Measurements from ENCODE around the gene RBM25. TPM values are rescaled to one million over a fixed set of nuclear protein-coding genes. Genes with fewer than 3 reads are reported as not detected.

Gene RBM25
- total RNA-seq, 4 donors from 2014 or later: 53.1 to 157 (median 96.4) TPM

DNA sequence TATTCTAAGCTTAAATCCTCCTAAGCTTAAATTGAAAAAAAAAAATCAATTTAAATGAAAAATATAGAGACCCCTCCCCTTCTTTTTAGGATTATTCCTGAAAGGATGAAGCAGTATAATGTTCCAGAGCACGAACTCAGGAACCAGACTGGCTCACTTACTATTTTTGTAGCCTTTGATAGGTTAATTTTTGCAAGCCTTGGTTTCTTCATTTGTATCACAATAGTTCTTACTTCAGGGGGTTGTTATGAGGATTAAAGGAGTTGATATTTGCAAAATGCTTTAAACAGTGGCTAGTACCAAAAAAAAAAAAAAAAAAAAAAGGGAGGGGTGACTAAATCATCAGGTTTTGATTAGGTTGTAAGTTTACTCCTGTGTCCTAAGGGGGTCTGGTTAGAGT, 3.1 kb upstream of the RBM25 start:
- DNase-seq: no peak
- no peaks in the 10 kb centered on the region for H3K27me3 ChIP-seq
- in situ Hi-C loops (cut with MboI; ENCODE audit: low pct_ligation_motif_present in 1 of 4, low pct_unique_long_range_greater_than_20kb in 1 of 4, low sequenced_read_pairs in 3 of 4) (no loop called here), intact Hi-C loops (cut with DNase I; ENCODE audit: low total_unique reads) (no loop called here)
- H3K27ac ChIP-seq: no peak overlapping the region
- H3K9me3 ChIP-seq: no peaks in the 10 kb centered on the region
- H3K4me3 ChIP-seq: no peak overlapping the region
- H3K4me1 ChIP-seq: peaks cover 0 to 15% (median 13%) of the 10 kb centered on the region in 4 donors
- no peak for TF ChIP-seq EP300 (IDR thresholded peaks at IDR 0.05; ENCODE audit: low read depth)
- TF ChIP-seq POLR2AphosphoS5 (IDR thresholded peaks at IDR 0.05): no peak
- no peak for TF ChIP-seq POLR2A (IDR thresholded peaks at IDR 0.05)
- TF ChIP-seq, protein P1, sequence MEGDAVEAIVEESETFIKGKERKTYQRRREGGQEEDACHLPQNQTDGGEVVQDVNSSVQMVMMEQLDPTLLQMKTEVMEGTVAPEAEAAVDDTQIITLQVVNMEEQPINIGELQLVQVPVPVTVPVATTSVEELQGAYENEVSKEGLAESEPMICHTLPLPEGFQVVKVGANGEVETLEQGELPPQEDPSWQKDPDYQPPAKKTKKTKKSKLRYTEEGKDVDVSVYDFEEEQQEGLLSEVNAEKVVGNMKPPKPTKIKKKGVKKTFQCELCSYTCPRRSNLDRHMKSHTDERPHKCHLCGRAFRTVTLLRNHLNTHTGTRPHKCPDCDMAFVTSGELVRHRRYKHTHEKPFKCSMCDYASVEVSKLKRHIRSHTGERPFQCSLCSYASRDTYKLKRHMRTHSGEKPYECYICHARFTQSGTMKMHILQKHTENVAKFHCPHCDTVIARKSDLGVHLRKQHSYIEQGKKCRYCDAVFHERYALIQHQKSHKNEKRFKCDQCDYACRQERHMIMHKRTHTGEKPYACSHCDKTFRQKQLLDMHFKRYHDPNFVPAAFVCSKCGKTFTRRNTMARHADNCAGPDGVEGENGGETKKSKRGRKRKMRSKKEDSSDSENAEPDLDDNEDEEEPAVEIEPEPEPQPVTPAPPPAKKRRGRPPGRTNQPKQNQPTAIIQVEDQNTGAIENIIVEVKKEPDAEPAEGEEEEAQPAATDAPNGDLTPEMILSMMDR (IDR thresholded peaks at IDR 0.05): no peak
- WGBS, 2 donors (ENCODE audit: low coverage in 1 of 2): 90 to 92% methylated on average over 1 of the region's 1 CpG
- no peaks in the 10 kb centered on the region for H3K36me3 ChIP-seq

DNA sequence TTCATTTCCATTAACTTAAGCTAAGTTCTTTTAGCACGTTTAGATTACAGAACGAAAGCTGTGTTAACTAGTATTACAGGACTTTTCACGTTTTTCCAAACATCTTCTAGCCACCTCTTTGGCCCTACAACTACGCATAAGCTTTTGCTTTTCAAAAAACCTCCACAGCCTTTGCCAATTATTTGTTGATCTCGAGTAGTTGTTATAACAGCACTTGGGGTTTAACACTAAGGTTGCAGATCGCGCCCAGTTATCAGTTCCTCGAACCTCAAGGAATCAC, 450 bp upstream of the RBM25 start:
- peak overlapping the region; percentile 94 to 96 (median 96) for H3K27ac ChIP-seq
- no peaks in the 10 kb centered on the region for H3K27me3 ChIP-seq
- H3K4me1 ChIP-seq: peaks cover 0 to 40% (median 17%) of the 10 kb centered on the region in 4 donors
- no peaks in the 10 kb centered on the region for H3K36me3 ChIP-seq
- intact Hi-C loops (cut with DNase I; ENCODE audit: low total_unique reads) (no loop called here), in situ Hi-C loops (cut with MboI; ENCODE audit: low pct_ligation_motif_present in 1 of 4, low pct_unique_long_range_greater_than_20kb in 1 of 4, low sequenced_read_pairs in 3 of 4) (no loop called here)
- H3K9me3 ChIP-seq: no peaks in the 10 kb centered on the region
- DNase-seq: no peak
- peak overlapping the region; percentile 19 to 90 (median 71) for H3K4me3 ChIP-seq
- 4 to 7% methylated on average over 8 of the region's 8 CpGs for WGBS, 2 donors (ENCODE audit: low coverage in 1 of 2)
- TF ChIP-seq POLR2AphosphoS5 (IDR thresholded peaks at IDR 0.05): no peak
- no peak for TF ChIP-seq POLR2A (IDR thresholded peaks at IDR 0.05)
- no peak for TF ChIP-seq EP300 (IDR thresholded peaks at IDR 0.05; ENCODE audit: low read depth)
- TF ChIP-seq, protein P1 (IDR thresholded peaks at IDR 0.05): no peak

DNA sequence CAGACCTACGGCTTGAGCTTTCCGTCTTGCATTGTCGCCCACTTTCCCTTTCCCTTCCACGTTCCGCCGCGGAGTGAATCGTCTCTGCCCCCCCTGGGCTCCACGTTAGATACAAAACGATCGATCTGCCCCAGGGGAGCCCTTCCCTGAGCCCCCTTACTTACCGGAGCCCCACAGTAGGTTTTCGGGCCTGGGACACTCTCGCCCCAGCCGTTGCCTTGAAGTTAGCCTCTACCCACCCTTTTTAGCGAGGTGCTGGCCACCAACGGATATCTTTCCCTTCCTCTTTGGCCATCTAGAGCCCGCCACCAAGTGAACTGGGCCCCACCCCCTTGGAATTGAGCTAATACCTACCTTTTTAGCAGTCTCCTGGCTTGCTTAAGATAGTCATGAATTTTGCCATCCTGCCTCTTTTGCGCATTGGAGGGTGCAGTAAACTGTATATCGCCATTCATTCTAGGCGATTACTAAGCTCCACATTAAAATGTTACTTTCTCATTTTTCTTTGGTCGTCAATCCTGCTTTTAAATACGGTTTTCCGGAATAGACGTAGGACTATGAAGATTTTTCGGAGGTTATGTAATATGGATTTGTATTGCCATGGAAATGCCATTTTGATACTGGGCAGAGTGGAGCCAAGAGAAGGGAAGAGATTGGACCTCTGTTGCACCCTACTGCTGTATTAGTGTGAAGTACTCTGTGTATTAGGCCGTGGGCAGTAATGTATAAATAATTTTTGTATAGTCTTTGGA, 764 bp downstream of the RBM25 start:
- no peaks in the 10 kb centered on the region for H3K27me3 ChIP-seq
- in situ Hi-C loops (cut with MboI; ENCODE audit: low pct_ligation_motif_present in 1 of 4, low pct_unique_long_range_greater_than_20kb in 1 of 4, low sequenced_read_pairs in 3 of 4): no loop called here
- whole genome bisulfite sequencing, 2 donors (ENCODE audit: low coverage in 1 of 2): 0% methylated on average over 14 to 27 of the region's 27 CpGs
- H3K4me1 ChIP-seq: peaks cover 0 to 41% (median 19%) of the 10 kb centered on the region in 4 donors
- H3K9me3 ChIP-seq: no peaks in the 10 kb centered on the region
- intact Hi-C loops (cut with DNase I; ENCODE audit: low total_unique reads): no loop called here
- H3K4me3 ChIP-seq: peak overlapping the region; percentile 57 to 90 (median 71)
- no peak for DNase-seq
- peak overlapping the region; percentile 94 to 96 (median 96) for H3K27ac ChIP-seq
- H3K36me3 ChIP-seq: peaks cover 0 to 5% (median 2%) of the 10 kb centered on the region in 4 donors
- TF ChIP-seq POLR2A (IDR thresholded peaks at IDR 0.05) (no peak), EP300 (IDR thresholded peaks at IDR 0.05; ENCODE audit: low read depth) (no peak), POLR2AphosphoS5 (IDR thresholded peaks at IDR 0.05) (no peak)
- TF ChIP-seq, protein P1 (IDR thresholded peaks at IDR 0.05): no peak

DNA sequence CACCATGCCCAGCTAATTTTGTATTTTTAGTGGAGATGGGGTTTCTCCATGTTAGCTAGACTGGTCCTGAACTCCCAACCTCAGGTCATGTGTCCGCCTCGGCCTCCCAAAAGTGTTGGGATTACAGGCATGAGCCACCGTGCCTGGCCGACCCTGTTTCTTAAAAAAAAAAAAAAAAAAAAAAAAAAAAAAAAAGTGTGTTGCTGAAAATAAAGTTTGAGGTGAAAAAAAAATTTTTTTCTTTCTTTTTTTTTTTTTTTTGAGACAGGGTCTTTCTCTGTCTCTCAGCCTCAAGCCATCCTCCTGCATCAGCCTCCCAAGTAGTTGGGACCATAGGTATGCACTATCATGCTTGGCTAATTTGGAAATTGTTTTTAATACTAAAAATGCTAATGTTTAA, 11.3 kb downstream of the RBM25 start:
- 95% methylated on average over 4 of the region's 4 CpGs; no CpG with 5 or more reads in 1 of the 2 donors for WGBS, 2 donors (ENCODE audit: low coverage in 1 of 2)
- no peak for TF ChIP-seq POLR2AphosphoS5 (IDR thresholded peaks at IDR 0.05)
- Histone ChIP-seq H3K4me1 (peaks cover 0 to 8% (median 6%) of the 10 kb centered on the region in 4 donors), H3K27ac (no peak overlapping the region), H3K36me3 (peaks cover 0 to 46% (median 12%) of the 10 kb centered on the region in 4 donors), H3K4me3 (no peak overlapping the region), H3K27me3 (no peaks in the 10 kb centered on the region), H3K9me3 (no peaks in the 10 kb centered on the region)
- no peak for DNase-seq
- intact Hi-C loops (cut with DNase I; ENCODE audit: low total_unique reads) (no loop called here), in situ Hi-C loops (cut with MboI; ENCODE audit: low pct_ligation_motif_present in 1 of 4, low pct_unique_long_range_greater_than_20kb in 1 of 4, low sequenced_read_pairs in 3 of 4) (no loop called here)
